HG03175 (cell line): ENCODE data around the gene EXD3.

Source experiments
- ATAC-seq: cut with Tn5 transposase; IDR thresholded peaks from one replicate; pipeline ENCODE4 v1.9.1; 2021; ENCODE audit warnings: mild to moderate bottlenecking, moderate library complexity; ENCODE audit not compliant: unreplicated experiment

EXD3 gene

GRCh38 chr9:137276473-137277328 is 146.3 kb downstream of the EXD3 start:
- no peak for ATAC-seq

- ATAC-seq = no peak
These were observed 147.1 kb downstream of the EXD3 start for GRCh38 chr9:137275588-137276472.

GRCh38 chr9:137275203-137275587 is 147.8 kb downstream of the EXD3 start:
- ATAC-seq = no peak

GRCh38 chr9:137273611-137274320 is 149.2 kb downstream of the EXD3 start:
- ATAC-seq = no peak

- ATAC-seq = no peak
These were observed 149.9 kb downstream of the EXD3 start for GRCh38 chr9:137273095-137273490.

- no peak for ATAC-seq
These were observed 150.5 kb downstream of the EXD3 start for GRCh38 chr9:137272241-137273094.

- ATAC-seq = no peak
These were observed 151.3 kb downstream of the EXD3 start for GRCh38 chr9:137271696-137272076.

- ATAC-seq = no peak
These were observed 151.8 kb downstream of the EXD3 start for GRCh38 chr9:137270929-137271695.

GRCh38 chr9:137269231-137269772 is 153.7 kb downstream of the EXD3 start:
- ATAC-seq = no peak

- no peak for ATAC-seq
These were observed 154.3 kb downstream of the EXD3 start for GRCh38 chr9:137268538-137269201.

GRCh38 chr9:137267933-137268355 is 155.0 kb downstream of the EXD3 start:
- peak; percentile 40 for ATAC-seq

- ATAC-seq = no peak
These were observed 156.1 kb downstream of the EXD3 start for GRCh38 chr9:137266585-137267453.

GRCh38 chr9:137266162-137266527 is 156.8 kb downstream of the EXD3 start:
- no peak for ATAC-seq

- no peak for ATAC-seq
These were observed 157.3 kb downstream of the EXD3 start for GRCh38 chr9:137265496-137266161.

- ATAC-seq = no peak
These were observed 158.9 kb downstream of the EXD3 start for GRCh38 chr9:137264067-137264466.

- ATAC-seq = no peak
These were observed 159.5 kb downstream of the EXD3 start for GRCh38 chr9:137263506-137263905.

- ATAC-seq = no peak
These were observed 160.1 kb downstream of the EXD3 start for GRCh38 chr9:137262909-137263285.
